Liver (tissue), 9 donors: ENCODE measurements around the gene JMJD6. TPM values are rescaled to one million over a fixed set of nuclear protein-coding genes. Genes with fewer than 3 reads are reported as not detected.
"Not testable (repeated sequence)": the region's sequence is repeated elsewhere in the genome, so short reads cannot be mapped to it uniquely, and the experiment has no call there.

Experiments used
- DNase-seq: peaks from one replicate; pipeline ENCODE4 v3.0.0-alpha.2; 2017; ENCODE audit warnings: low spot score
- H3K27ac ChIP-seq, 2 donors: one replicate each; pipeline ENCODE4 v1.7.0; 2013; ENCODE audit warnings: inconsistent platforms in 2 of 2, low read length in 2 of 2, control low read depth in 1 of 2, low read depth in 1 of 2, mild to moderate bottlenecking in 1 of 2
- H3K27me3 ChIP-seq, 4 donors: one replicate each; pipeline versions ENCODE4 v1.6.1 to v1.7.0; 2013; ENCODE audit warnings: low read length in 3 of 4, inconsistent platforms in 1 of 4, mild to moderate bottlenecking in 1 of 4, moderate library complexity in 1 of 4; ENCODE audit not compliant: control insufficient read depth in 4 of 4, insufficient read depth in 4 of 4
- H3K36me3 ChIP-seq, 4 donors: one replicate each; pipeline versions ENCODE4 v1.6.1 to v1.7.0; 2013; ENCODE audit warnings: low read length in 3 of 4, mild to moderate bottlenecking in 3 of 4, low read depth in 1 of 4, moderate library complexity in 1 of 4; ENCODE audit not compliant: control insufficient read depth in 4 of 4, insufficient read depth in 3 of 4
- H3K4me1 ChIP-seq, 4 donors: one replicate each; pipeline versions ENCODE4 v1.6.1 to v1.7.0; 2013; ENCODE audit warnings: low read length in 3 of 4, mild to moderate bottlenecking in 3 of 4, moderate library complexity in 1 of 4; ENCODE audit not compliant: control insufficient read depth in 4 of 4, insufficient read depth in 4 of 4
- H3K4me3 ChIP-seq, 3 donors: one replicate each; pipeline versions ENCODE4 v1.6.1 to v1.7.0; 2013; ENCODE audit warnings: low read length in 3 of 3, control low read depth in 1 of 3, low read depth in 1 of 3, mild to moderate bottlenecking in 1 of 3
- H3K9ac ChIP-seq, 2 donors: one replicate each; pipeline ENCODE4 v1.7.0; 2013; ENCODE audit warnings: low read length in 2 of 2, mild to moderate bottlenecking in 2 of 2, moderate library complexity in 2 of 2, control low read depth in 1 of 2, low read depth in 1 of 2
- H3K9me3 ChIP-seq, 4 donors: one replicate each; pipeline versions ENCODE4 v1.6.1 to v1.7.0; 2013; ENCODE audit warnings: low read length in 3 of 4; ENCODE audit not compliant: control insufficient read depth in 4 of 4
- EGR1 ChIP-seq, 2 donors: IDR thresholded peaks; 2 replicates each; pipeline ENCODE4 v1.6.1; 2016 to 2018; ENCODE audit warnings: antibody characterized with exemption in 2 of 2, low read depth in 2 of 2
- FOXA1 ChIP-seq: IDR thresholded peaks from 2 replicates; pipeline ENCODE4 v1.6.1; 2016; ENCODE audit warnings: antibody characterized with exemption
- FOXA2 ChIP-seq: IDR thresholded peaks from 2 replicates; pipeline ENCODE4 v1.6.1; 2016; ENCODE audit warnings: antibody characterized with exemption
- GABPA ChIP-seq, 2 donors: IDR thresholded peaks in 1 of 2; conservative IDR thresholded peaks in 1 of 2; 2 replicates each; pipeline ENCODE4 v1.6.1; 2016; ENCODE audit warnings: antibody characterized with exemption in 2 of 2, mild to moderate bottlenecking in 1 of 2, moderate library complexity in 1 of 2
- HNF4G ChIP-seq: IDR thresholded peaks from 2 replicates; pipeline ENCODE4 v1.6.1; 2016; ENCODE audit warnings: antibody characterized with exemption
- JUND ChIP-seq, 2 donors: IDR thresholded peaks; 2 replicates each; pipeline ENCODE4 v1.6.1; 2016; ENCODE audit warnings: antibody characterized with exemption in 2 of 2
- NR2F2 ChIP-seq: IDR thresholded peaks from 2 replicates; pipeline ENCODE4 v1.6.1; 2016; ENCODE audit warnings: antibody characterized with exemption
- RAD21 ChIP-seq, 2 donors: IDR thresholded peaks; 2 replicates each; pipeline ENCODE4 v1.6.1; 2016; ENCODE audit warnings: antibody characterized with exemption in 2 of 2, mild to moderate bottlenecking in 2 of 2
- RXRA ChIP-seq, 2 donors: IDR thresholded peaks; 2 replicates each; pipeline ENCODE4 v1.6.1; 2017 to 2018; ENCODE audit warnings: antibody characterized with exemption in 2 of 2, mild to moderate bottlenecking in 1 of 2
- SP1 ChIP-seq: IDR thresholded peaks from 2 replicates; pipeline ENCODE4 v1.6.1; 2018; ENCODE audit warnings: antibody characterized with exemption, mild to moderate bottlenecking
- TAF1 ChIP-seq: conservative IDR thresholded peaks from 2 replicates; pipeline ENCODE4 v1.6.1; 2016; ENCODE audit warnings: antibody characterized with exemption, mild to moderate bottlenecking
- WGBS: extraction: QIAGEN DNeasy Blood & Tissue Kit; methylation state at CpG from one replicate; pipeline ENCODE4 v1.1.7; 2013; 5-methylcytosine and 5-hydroxymethylcytosine counted together
- polyA plus RNA-seq, 2 donors: library from polyadenylated mRNA; stranded (reverse) in 1 of 2; unstranded in 1 of 2; fragments of 200-250 nt in 1 of 2; fragments of >200 nt in 1 of 2; fragmentation: Nextera tagmentation in 1 of 2; extraction: Ambion mirVana in 1 of 2; gene quantifications; one replicate each; pipeline versions ENCODE4 v1.2.1 to v1.2.3, GENCODE V29; 2013 to 2015
- total RNA-seq, 2 donors: library from RNA; depleted of rRNA; stranded (reverse); fragments of >200 nt; gene quantifications; one replicate each; pipeline ENCODE4 v1.2.3, GENCODE V29; 2014
- TF ChIP-seq, protein P1 (sequence below): fragments of 150-350 bp; IDR thresholded peaks from 2 replicates; pipeline ENCODE4 v1.5.1; 2017; ENCODE audit warnings: improper control_type of control experiment, low read depth, low read length; ENCODE audit not compliant: missing input control
- TF ChIP-seq, protein P2 (sequence below): IDR thresholded peaks from 2 replicates; pipeline ENCODE4 v1.6.1; 2016; ENCODE audit warnings: antibody characterized with exemption
- TF ChIP-seq, protein P3 (sequence below): IDR thresholded peaks from 2 replicates; pipeline ENCODE4 v1.6.1; 2016; ENCODE audit warnings: antibody characterized with exemption
- TF ChIP-seq, protein P4 (sequence below): IDR thresholded peaks from 2 replicates; pipeline ENCODE4 v1.6.1; 2016; ENCODE audit warnings: antibody characterized with exemption, mild to moderate bottlenecking
- donor health status: healthy.
- donor health status: healthy.
- donor health status: healthy.
- donor health status: healthy.
- donor health status: healthy.

Gene JMJD6
- total and polyA plus RNA-seq, 4 donors: 9.9 to 16.1 (median 11.2) TPM

DNA sequence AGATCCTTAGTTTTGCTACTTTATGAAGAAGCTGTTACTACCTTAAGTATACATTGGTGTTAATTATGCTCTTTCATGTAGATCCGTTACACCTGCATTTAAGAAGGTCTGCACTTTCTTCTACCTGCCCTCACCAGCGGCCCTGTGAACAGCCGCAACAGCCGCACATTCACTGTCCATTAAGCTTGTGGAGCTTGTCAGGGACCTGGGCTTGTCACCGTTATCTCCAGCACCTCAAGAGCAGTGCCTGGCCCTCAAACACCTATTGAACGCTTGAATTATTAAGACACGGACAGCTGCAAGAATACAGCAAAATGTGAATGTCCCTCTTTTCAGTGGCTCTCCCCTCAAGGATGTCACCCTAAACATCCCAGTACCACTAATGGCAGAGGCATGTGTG is 12.6 kb downstream of the JMJD6 start:
- H3K4me3 ChIP-seq: no peak overlapping the region
- WGBS: 96% methylated on average over 7 of the region's 7 CpGs
- H3K4me1 ChIP-seq: peaks cover 0 to 16% (median 10%) of the 10 kb centered on the region in 4 donors
- H3K9ac ChIP-seq: no peak overlapping the region
- no peak overlapping the region for H3K27ac ChIP-seq
- TF ChIP-seq, protein P1, sequence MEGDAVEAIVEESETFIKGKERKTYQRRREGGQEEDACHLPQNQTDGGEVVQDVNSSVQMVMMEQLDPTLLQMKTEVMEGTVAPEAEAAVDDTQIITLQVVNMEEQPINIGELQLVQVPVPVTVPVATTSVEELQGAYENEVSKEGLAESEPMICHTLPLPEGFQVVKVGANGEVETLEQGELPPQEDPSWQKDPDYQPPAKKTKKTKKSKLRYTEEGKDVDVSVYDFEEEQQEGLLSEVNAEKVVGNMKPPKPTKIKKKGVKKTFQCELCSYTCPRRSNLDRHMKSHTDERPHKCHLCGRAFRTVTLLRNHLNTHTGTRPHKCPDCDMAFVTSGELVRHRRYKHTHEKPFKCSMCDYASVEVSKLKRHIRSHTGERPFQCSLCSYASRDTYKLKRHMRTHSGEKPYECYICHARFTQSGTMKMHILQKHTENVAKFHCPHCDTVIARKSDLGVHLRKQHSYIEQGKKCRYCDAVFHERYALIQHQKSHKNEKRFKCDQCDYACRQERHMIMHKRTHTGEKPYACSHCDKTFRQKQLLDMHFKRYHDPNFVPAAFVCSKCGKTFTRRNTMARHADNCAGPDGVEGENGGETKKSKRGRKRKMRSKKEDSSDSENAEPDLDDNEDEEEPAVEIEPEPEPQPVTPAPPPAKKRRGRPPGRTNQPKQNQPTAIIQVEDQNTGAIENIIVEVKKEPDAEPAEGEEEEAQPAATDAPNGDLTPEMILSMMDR: no peak
- TF ChIP-seq, protein P2, sequence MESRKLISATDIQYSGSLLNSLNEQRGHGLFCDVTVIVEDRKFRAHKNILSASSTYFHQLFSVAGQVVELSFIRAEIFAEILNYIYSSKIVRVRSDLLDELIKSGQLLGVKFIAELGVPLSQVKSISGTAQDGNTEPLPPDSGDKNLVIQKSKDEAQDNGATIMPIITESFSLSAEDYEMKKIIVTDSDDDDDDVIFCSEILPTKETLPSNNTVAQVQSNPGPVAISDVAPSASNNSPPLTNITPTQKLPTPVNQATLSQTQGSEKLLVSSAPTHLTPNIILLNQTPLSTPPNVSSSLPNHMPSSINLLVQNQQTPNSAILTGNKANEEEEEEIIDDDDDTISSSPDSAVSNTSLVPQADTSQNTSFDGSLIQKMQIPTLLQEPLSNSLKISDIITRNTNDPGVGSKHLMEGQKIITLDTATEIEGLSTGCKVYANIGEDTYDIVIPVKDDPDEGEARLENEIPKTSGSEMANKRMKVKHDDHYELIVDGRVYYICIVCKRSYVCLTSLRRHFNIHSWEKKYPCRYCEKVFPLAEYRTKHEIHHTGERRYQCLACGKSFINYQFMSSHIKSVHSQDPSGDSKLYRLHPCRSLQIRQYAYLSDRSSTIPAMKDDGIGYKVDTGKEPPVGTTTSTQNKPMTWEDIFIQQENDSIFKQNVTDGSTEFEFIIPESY: no peak
- no peak for TF ChIP-seq FOXA1
- no peak for TF ChIP-seq JUND (IDR thresholded peaks at IDR 0.05)
- no peak for TF ChIP-seq HNF4G
- TF ChIP-seq FOXA2: no peak
- TF ChIP-seq RXRA (IDR thresholded peaks at IDR 0.05): no peak
- no peak for TF ChIP-seq NR2F2
- no peak for TF ChIP-seq SP1
- TF ChIP-seq, protein P3, sequence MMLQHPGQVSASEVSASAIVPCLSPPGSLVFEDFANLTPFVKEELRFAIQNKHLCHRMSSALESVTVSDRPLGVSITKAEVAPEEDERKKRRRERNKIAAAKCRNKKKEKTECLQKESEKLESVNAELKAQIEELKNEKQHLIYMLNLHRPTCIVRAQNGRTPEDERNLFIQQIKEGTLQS: no peak
- TF ChIP-seq TAF1: no peak
- TF ChIP-seq RAD21 (IDR thresholded peaks at IDR 0.05): no peak
- no peak for TF ChIP-seq EGR1 (IDR thresholded peaks at IDR 0.05; ENCODE audit: low read depth in 2 of 2)
- TF ChIP-seq, protein P4, sequence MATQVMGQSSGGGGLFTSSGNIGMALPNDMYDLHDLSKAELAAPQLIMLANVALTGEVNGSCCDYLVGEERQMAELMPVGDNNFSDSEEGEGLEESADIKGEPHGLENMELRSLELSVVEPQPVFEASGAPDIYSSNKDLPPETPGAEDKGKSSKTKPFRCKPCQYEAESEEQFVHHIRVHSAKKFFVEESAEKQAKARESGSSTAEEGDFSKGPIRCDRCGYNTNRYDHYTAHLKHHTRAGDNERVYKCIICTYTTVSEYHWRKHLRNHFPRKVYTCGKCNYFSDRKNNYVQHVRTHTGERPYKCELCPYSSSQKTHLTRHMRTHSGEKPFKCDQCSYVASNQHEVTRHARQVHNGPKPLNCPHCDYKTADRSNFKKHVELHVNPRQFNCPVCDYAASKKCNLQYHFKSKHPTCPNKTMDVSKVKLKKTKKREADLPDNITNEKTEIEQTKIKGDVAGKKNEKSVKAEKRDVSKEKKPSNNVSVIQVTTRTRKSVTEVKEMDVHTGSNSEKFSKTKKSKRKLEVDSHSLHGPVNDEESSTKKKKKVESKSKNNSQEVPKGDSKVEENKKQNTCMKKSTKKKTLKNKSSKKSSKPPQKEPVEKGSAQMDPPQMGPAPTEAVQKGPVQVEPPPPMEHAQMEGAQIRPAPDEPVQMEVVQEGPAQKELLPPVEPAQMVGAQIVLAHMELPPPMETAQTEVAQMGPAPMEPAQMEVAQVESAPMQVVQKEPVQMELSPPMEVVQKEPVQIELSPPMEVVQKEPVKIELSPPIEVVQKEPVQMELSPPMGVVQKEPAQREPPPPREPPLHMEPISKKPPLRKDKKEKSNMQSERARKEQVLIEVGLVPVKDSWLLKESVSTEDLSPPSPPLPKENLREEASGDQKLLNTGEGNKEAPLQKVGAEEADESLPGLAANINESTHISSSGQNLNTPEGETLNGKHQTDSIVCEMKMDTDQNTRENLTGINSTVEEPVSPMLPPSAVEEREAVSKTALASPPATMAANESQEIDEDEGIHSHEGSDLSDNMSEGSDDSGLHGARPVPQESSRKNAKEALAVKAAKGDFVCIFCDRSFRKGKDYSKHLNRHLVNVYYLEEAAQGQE: no peak
- TF ChIP-seq GABPA (IDR thresholded peaks at IDR 0.05 in 1 of 2, conservative IDR thresholded peaks at IDR 0.05 in 1 of 2): no peak
- H3K36me3 ChIP-seq: peaks cover 6 to 33% (median 28%) of the 10 kb centered on the region in 4 donors
- no peaks in the 10 kb centered on the region for H3K27me3 ChIP-seq
- DNase-seq: no peak
- H3K9me3 ChIP-seq: no peaks in the 10 kb centered on the region

DNA sequence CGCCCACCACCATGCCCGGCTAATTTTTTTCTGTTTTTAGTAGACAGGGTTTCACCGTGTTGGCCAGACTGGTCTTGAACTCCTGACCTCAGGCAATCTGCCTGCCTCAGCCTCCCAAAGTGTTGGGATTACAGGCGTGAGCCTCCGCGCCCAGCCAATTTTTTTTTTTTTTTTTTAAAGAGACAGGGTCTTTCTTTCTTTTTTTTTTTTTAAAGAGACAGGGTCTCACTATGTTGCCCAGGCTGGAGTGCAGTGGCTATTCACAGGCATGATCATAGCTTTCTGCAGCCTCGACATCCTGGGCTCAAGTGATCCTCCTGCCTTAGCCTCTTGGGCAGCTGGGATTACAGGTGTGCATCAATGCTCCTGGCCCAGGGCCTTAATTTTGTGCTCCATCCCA is 14.1 kb downstream of the JMJD6 start:
- H3K4me1 ChIP-seq: peaks cover 0 to 16% (median 10%) of the 10 kb centered on the region in 4 donors
- H3K27me3 ChIP-seq, H3K9me3 ChIP-seq, H3K4me3 ChIP-seq, H3K9ac ChIP-seq, H3K27ac ChIP-seq, DNase-seq: not testable (repeated sequence)
- peaks cover 3 to 22% (median 20%) of the 10 kb centered on the region in 4 donors for H3K36me3 ChIP-seq
- 73% methylated on average over 7 of the region's 7 CpGs for WGBS
